ENCODE data around the gene E2F7. TPM values are rescaled to one million over a fixed set of nuclear protein-coding genes. Genes with fewer than 3 reads are reported as not detected.

Gene E2F7
- total and polyA plus RNA-seq, 2 of the 8 experiments (the other 6 are each of a cell fraction or from before 2014, with no cell fraction given), result 8.8 to 18.5 TPM

DNA sequence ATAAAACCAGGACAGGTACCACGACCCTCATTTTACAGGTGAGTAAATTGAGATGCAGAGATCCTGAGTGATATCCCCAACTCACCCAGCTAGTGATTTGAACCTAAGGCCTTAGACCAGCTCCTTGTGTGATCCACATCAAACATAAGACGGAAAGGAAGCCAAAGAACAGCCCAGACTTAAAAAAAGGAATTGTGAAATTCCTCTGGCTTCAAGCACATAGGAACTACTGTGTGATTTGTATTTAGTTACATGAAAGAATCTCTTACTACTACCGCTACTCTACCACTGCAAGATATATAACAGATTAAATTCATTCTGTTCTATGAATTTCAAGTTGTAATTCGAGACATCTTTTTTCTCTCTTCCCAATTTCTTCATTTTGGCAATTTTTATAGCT is 10.5 kb downstream of the E2F7 start (continued):
- no peak for TF ChIP-seq RBBP5 (IDR thresholded peaks at IDR 0.05; ENCODE audit: borderline replicate concordance, low read depth, low read length)
- TF ChIP-seq EGR1 (IDR thresholded peaks at IDR 0.05; ENCODE audit: borderline replicate concordance, low read depth, low read length), result no peak
- TF ChIP-seq POLR2A (IDR thresholded peaks at IDR 0.05; ENCODE audit: control extremely low read depth in 1 of 2, low read depth in 2 of 2, low read length in 2 of 2), result no peak
- no peak for TF ChIP-seq YY1 (IDR thresholded peaks at IDR 0.05; ENCODE audit: low read depth, low read length)
- no peak for TF ChIP-seq NRF1 (IDR thresholded peaks at IDR 0.05; ENCODE audit: low read depth, low read length)
- TF ChIP-seq TEAD4 (IDR thresholded peaks at IDR 0.05; ENCODE audit: low read depth, low read length), result no peak
- TF ChIP-seq RAD21 (IDR thresholded peaks at IDR 0.05 in 1 of 2, conservative IDR thresholded peaks at IDR 0.05 in 1 of 2; ENCODE audit: low read depth in 2 of 2, low read length in 2 of 2), result no peak
- TF ChIP-seq, protein P1, sequence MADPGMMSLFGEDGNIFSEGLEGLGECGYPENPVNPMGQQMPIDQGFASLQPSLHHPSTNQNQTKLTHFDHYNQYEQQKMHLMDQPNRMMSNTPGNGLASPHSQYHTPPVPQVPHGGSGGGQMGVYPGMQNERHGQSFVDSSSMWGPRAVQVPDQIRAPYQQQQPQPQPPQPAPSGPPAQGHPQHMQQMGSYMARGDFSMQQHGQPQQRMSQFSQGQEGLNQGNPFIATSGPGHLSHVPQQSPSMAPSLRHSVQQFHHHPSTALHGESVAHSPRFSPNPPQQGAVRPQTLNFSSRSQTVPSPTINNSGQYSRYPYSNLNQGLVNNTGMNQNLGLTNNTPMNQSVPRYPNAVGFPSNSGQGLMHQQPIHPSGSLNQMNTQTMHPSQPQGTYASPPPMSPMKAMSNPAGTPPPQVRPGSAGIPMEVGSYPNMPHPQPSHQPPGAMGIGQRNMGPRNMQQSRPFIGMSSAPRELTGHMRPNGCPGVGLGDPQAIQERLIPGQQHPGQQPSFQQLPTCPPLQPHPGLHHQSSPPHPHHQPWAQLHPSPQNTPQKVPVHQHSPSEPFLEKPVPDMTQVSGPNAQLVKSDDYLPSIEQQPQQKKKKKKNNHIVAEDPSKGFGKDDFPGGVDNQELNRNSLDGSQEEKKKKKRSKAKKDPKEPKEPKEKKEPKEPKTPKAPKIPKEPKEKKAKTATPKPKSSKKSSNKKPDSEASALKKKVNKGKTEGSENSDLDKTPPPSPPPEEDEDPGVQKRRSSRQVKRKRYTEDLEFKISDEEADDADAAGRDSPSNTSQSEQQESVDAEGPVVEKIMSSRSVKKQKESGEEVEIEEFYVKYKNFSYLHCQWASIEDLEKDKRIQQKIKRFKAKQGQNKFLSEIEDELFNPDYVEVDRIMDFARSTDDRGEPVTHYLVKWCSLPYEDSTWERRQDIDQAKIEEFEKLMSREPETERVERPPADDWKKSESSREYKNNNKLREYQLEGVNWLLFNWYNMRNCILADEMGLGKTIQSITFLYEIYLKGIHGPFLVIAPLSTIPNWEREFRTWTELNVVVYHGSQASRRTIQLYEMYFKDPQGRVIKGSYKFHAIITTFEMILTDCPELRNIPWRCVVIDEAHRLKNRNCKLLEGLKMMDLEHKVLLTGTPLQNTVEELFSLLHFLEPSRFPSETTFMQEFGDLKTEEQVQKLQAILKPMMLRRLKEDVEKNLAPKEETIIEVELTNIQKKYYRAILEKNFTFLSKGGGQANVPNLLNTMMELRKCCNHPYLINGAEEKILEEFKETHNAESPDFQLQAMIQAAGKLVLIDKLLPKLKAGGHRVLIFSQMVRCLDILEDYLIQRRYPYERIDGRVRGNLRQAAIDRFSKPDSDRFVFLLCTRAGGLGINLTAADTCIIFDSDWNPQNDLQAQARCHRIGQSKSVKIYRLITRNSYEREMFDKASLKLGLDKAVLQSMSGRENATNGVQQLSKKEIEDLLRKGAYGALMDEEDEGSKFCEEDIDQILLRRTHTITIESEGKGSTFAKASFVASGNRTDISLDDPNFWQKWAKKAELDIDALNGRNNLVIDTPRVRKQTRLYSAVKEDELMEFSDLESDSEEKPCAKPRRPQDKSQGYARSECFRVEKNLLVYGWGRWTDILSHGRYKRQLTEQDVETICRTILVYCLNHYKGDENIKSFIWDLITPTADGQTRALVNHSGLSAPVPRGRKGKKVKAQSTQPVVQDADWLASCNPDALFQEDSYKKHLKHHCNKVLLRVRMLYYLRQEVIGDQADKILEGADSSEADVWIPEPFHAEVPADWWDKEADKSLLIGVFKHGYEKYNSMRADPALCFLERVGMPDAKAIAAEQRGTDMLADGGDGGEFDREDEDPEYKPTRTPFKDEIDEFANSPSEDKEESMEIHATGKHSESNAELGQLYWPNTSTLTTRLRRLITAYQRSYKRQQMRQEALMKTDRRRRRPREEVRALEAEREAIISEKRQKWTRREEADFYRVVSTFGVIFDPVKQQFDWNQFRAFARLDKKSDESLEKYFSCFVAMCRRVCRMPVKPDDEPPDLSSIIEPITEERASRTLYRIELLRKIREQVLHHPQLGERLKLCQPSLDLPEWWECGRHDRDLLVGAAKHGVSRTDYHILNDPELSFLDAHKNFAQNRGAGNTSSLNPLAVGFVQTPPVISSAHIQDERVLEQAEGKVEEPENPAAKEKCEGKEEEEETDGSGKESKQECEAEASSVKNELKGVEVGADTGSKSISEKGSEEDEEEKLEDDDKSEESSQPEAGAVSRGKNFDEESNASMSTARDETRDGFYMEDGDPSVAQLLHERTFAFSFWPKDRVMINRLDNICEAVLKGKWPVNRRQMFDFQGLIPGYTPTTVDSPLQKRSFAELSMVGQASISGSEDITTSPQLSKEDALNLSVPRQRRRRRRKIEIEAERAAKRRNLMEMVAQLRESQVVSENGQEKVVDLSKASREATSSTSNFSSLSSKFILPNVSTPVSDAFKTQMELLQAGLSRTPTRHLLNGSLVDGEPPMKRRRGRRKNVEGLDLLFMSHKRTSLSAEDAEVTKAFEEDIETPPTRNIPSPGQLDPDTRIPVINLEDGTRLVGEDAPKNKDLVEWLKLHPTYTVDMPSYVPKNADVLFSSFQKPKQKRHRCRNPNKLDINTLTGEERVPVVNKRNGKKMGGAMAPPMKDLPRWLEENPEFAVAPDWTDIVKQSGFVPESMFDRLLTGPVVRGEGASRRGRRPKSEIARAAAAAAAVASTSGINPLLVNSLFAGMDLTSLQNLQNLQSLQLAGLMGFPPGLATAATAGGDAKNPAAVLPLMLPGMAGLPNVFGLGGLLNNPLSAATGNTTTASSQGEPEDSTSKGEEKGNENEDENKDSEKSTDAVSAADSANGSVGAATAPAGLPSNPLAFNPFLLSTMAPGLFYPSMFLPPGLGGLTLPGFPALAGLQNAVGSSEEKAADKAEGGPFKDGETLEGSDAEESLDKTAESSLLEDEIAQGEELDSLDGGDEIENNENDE (IDR thresholded peaks at IDR 0.05; ENCODE audit: insufficient replicate concordance, low read length), result no peak

Measured in H1 (cell line).